Rectal smooth muscle tissue (tissue), 1 donor: ENCODE results near the gene BPIFB2.
"Not testable (repeated sequence)": the region's sequence is repeated elsewhere in the genome, so short reads cannot be mapped to it uniquely, and the experiment has no call there.

ENCODE experiments used
- H3K27ac ChIP-seq: one replicate; pipeline ENCODE4 v1.7.0; 2013; ENCODE audit warnings: low read depth, low read length, inconsistent platforms
- H3K27me3 ChIP-seq: one replicate; pipeline ENCODE4 v1.7.0; 2013; ENCODE audit warnings: low read length; ENCODE audit not compliant: control insufficient read depth, insufficient read depth
- H3K36me3 ChIP-seq: one replicate; pipeline ENCODE4 v1.7.0; 2013; ENCODE audit warnings: low read length; ENCODE audit not compliant: control insufficient read depth, insufficient read depth
- H3K4me1 ChIP-seq: one replicate; pipeline ENCODE4 v1.7.0; 2013; ENCODE audit warnings: low read length; ENCODE audit not compliant: control insufficient read depth, insufficient read depth
- H3K4me3 ChIP-seq: one replicate; pipeline ENCODE4 v1.7.0; 2013; ENCODE audit warnings: low read length
- H3K9ac ChIP-seq: one replicate; pipeline ENCODE4 v1.7.0; 2013; ENCODE audit warnings: low read length

Gene BPIFB2

GRCh38 chr20:32974204-32975064 lies 33.1 kb upstream of the BPIFB2 start:
- not testable (repeated sequence) for H3K27me3 ChIP-seq, H3K4me3 ChIP-seq, H3K4me1 ChIP-seq, H3K9ac ChIP-seq, H3K27ac ChIP-seq, H3K36me3 ChIP-seq

GRCh38 chr20:32975121-32975520 lies 32.4 kb upstream of the BPIFB2 start:
- not testable (repeated sequence) for H3K27ac ChIP-seq, H3K27me3 ChIP-seq, H3K9ac ChIP-seq, H3K4me3 ChIP-seq, H3K36me3 ChIP-seq, H3K4me1 ChIP-seq

GRCh38 chr20:32975698-32976674 lies 31.5 kb upstream of the BPIFB2 start:
- no peaks in the 10 kb centered on the region for H3K36me3 ChIP-seq
- no peak overlapping the region for H3K9ac ChIP-seq
- no peak overlapping the region for H3K27ac ChIP-seq

GRCh38 chr20:32976746-32977145 lies 30.8 kb upstream of the BPIFB2 start:
- Histone ChIP-seq H3K4me1 (no peaks in the 10 kb centered on the region), H3K27ac (no peak overlapping the region), H3K27me3 (no peaks in the 10 kb centered on the region), H3K4me3 (no peak overlapping the region), H3K36me3 (no peaks in the 10 kb centered on the region), H3K9ac (no peak overlapping the region)

More at GRCh38 chr20:32975698-32976674, 31.5 kb upstream of the BPIFB2 start:
- Histone ChIP-seq H3K27me3 (no peaks in the 10 kb centered on the region), H3K4me3 (no peak overlapping the region), H3K4me1 (no peaks in the 10 kb centered on the region)

GRCh38 chr20:32977281-32978008 lies 30.1 kb upstream of the BPIFB2 start:
- H3K27ac ChIP-seq, result no peak overlapping the region
- H3K4me3 ChIP-seq, result no peak overlapping the region
- H3K36me3 ChIP-seq, result no peaks in the 10 kb centered on the region

GRCh38 chr20:32978009-32978335 lies 29.5 kb upstream of the BPIFB2 start:
- no peak overlapping the region for H3K9ac ChIP-seq
- H3K36me3 ChIP-seq, result no peaks in the 10 kb centered on the region
- no peak overlapping the region for H3K27ac ChIP-seq
- no peaks in the 10 kb centered on the region for H3K4me1 ChIP-seq
- H3K4me3 ChIP-seq, result no peak overlapping the region
- H3K27me3 ChIP-seq, result no peaks in the 10 kb centered on the region

More at GRCh38 chr20:32977281-32978008, 30.1 kb upstream of the BPIFB2 start:
- Histone ChIP-seq H3K4me1 (no peaks in the 10 kb centered on the region), H3K9ac (no peak overlapping the region), H3K27me3 (no peaks in the 10 kb centered on the region)

GRCh38 chr20:32979201-32979998 lies 28.1 kb upstream of the BPIFB2 start:
- no peak overlapping the region for H3K4me3 ChIP-seq
- H3K27ac ChIP-seq, result no peak overlapping the region
- no peaks in the 10 kb centered on the region for H3K36me3 ChIP-seq
- no peaks in the 10 kb centered on the region for H3K4me1 ChIP-seq
- no peaks in the 10 kb centered on the region for H3K27me3 ChIP-seq
- H3K9ac ChIP-seq, result no peak overlapping the region

- no peak overlapping the region for H3K9ac ChIP-seq
- H3K36me3 ChIP-seq, result no peaks in the 10 kb centered on the region
- no peak overlapping the region for H3K4me3 ChIP-seq
- H3K27ac ChIP-seq, result no peak overlapping the region
- no peaks in the 10 kb centered on the region for H3K4me1 ChIP-seq
- H3K27me3 ChIP-seq, result no peaks in the 10 kb centered on the region
Measured at GRCh38 chr20:32980131-32980941, 27.2 kb upstream of the BPIFB2 start.

GRCh38 chr20:32980990-32981389 lies 26.5 kb upstream of the BPIFB2 start:
- Histone ChIP-seq H3K27me3 (no peaks in the 10 kb centered on the region), H3K36me3 (no peaks in the 10 kb centered on the region), H3K4me3 (no peak overlapping the region), H3K9ac (no peak overlapping the region), H3K4me1 (no peaks in the 10 kb centered on the region), H3K27ac (no peak overlapping the region)

- Histone ChIP-seq H3K27me3 (no peaks in the 10 kb centered on the region), H3K27ac (no peak overlapping the region), H3K4me3 (no peak overlapping the region), H3K4me1 (no peaks in the 10 kb centered on the region), H3K9ac (no peak overlapping the region), H3K36me3 (no peaks in the 10 kb centered on the region)
Measured at GRCh38 chr20:32982617-32983458, 24.7 kb upstream of the BPIFB2 start.
